Hepatocyte (in vitro differentiated cells): ENCODE data around the gene RGS19. TPM values are rescaled to one million over a fixed set of nuclear protein-coding genes. Genes with fewer than 3 reads are reported as not detected.

Experiments used
- DNase-seq: peaks from one replicate; pipeline ENCODE4 v3.0.0-alpha.2; 2016; ENCODE audit warnings: low spot score
- H2AFZ ChIP-seq: fragments of 200-600 bp; sonication (generic); 2 replicates; pipeline ENCODE4 v1.6.0; 2016; ENCODE audit warnings: antibody characterized with exemption, mild to moderate bottlenecking
- H3K27ac ChIP-seq: fragments of 200-600 bp; sonication (generic); 2 replicates; pipeline ENCODE4 v1.5.1; 2016; ENCODE audit warnings: mild to moderate bottlenecking
- H3K27me3 ChIP-seq: fragments of 200-600 bp; sonication (generic); 2 replicates; pipeline ENCODE4 v1.6.1; 2016
- H3K36me3 ChIP-seq: fragments of 200-600 bp; sonication (generic); replicated peaks from 2 replicates; pipeline ENCODE4 v1.5.1; 2016; ENCODE audit warnings: low read depth; ENCODE audit not compliant: insufficient read depth
- H3K4me1 ChIP-seq: fragments of 200-600 bp; sonication (generic); 2 replicates; pipeline ENCODE4 v1.5.1; 2016; ENCODE audit warnings: mild to moderate bottlenecking, moderate library complexity; ENCODE audit not compliant: insufficient read depth
- H3K4me2 ChIP-seq: fragments of 200-600 bp; sonication (generic); 2 replicates; pipeline ENCODE4 v1.6.0; 2016
- H3K4me3 ChIP-seq: fragments of 200-600 bp; sonication (generic); 2 replicates; pipeline ENCODE4 v1.5.1; 2016; ENCODE audit warnings: mild to moderate bottlenecking
- H3K79me2 ChIP-seq: fragments of 200-600 bp; sonication (generic); 2 replicates; pipeline ENCODE4 v1.6.0; 2017; ENCODE audit warnings: mild to moderate bottlenecking
- H3K9me2 ChIP-seq: fragments of 200-600 bp; sonication (generic); replicated peaks from 2 replicates; pipeline ENCODE4 v1.6.0; 2017; ENCODE audit warnings: mild to moderate bottlenecking; ENCODE audit not compliant: insufficient read depth
- H3K9me3 ChIP-seq: fragments of 200-600 bp; sonication (generic); 2 replicates; pipeline ENCODE4 v1.5.1; 2016; ENCODE audit warnings: low read depth, mild to moderate bottlenecking
- H4K20me1 ChIP-seq: fragments of 200-600 bp; sonication (generic); 2 replicates; pipeline ENCODE4 v1.6.0; 2016; ENCODE audit warnings: mild to moderate bottlenecking; ENCODE audit not compliant: insufficient read depth, poor library complexity, severe bottlenecking
- CTCF ChIP-seq: fragments of 200-600 bp; sonication (generic); IDR thresholded peaks from 2 replicates; pipeline ENCODE4 v1.5.1; 2016; ENCODE audit warnings: antibody characterized with exemption, mild to moderate bottlenecking; ENCODE audit not compliant: poor library complexity
- EZH2 ChIP-seq: fragments of 200-600 bp; sonication (generic); IDR thresholded peaks from 2 replicates; pipeline ENCODE4 v1.6.1; 2016; ENCODE audit warnings: antibody characterized with exemption, mild to moderate bottlenecking, borderline replicate concordance
- EZH2phosphoT487 ChIP-seq: fragments of 200-600 bp; sonication (generic); IDR thresholded peaks from one replicate; pipeline ENCODE4 v1.6.1; 2018; ENCODE audit warnings: antibody characterized with exemption, mild to moderate bottlenecking, low read depth, moderate library complexity; ENCODE audit not compliant: unreplicated experiment, severe bottlenecking
- WGBS: methylation state at CpG from one replicate; pipeline ENCODE4 v1.1.6; 2016; ENCODE audit warnings: low lambda C conversion rate; ENCODE audit errors: missing lambda C conversion rate; 5-methylcytosine and 5-hydroxymethylcytosine counted together
- polyA plus RNA-seq: library from polyadenylated mRNA; unstranded; fragments of >200 nt; fragmentation: Nextera tagmentation; extraction: Ambion mirVana; gene quantifications from 2 replicates; pipeline ENCODE4 v1.2.1, GENCODE V29; 2016
- total RNA-seq: library from RNA; depleted of rRNA; stranded (reverse); fragments of >200 nt; gene quantifications from 2 replicates; pipeline ENCODE4 v1.2.3, GENCODE V29; 2014

The RGS19 gene
- total and polyA plus RNA-seq, 2 experiments from 2014 or later: 8.8 to 10.9 TPM

GRCh38 chr20:64038224-64038564 lies 41.1 kb downstream of the RGS19 start:
- peaks cover 44% of the 10 kb centered on the region for H3K27me3 ChIP-seq
- H3K9me3 ChIP-seq: no peaks in the 10 kb centered on the region
- peak overlapping the region; percentile 99 for H3K4me2 ChIP-seq
- H3K79me2 ChIP-seq: no peaks in the 10 kb centered on the region
- 0% methylated on average over 7 of the region's 30 CpGs for WGBS
- no peak for DNase-seq
- H4K20me1 ChIP-seq: peaks cover under 1% of the 10 kb centered on the region
- peaks cover 31% of the 10 kb centered on the region for H3K4me1 ChIP-seq
- TF ChIP-seq CTCF: no peak
- TF ChIP-seq EZH2: no peak
- TF ChIP-seq EZH2phosphoT487: no peak
- no peak overlapping the region for H2AFZ ChIP-seq
- H3K36me3 ChIP-seq: no peaks in the 10 kb centered on the region
- H3K9me2 ChIP-seq: no peaks in the 10 kb centered on the region
- H3K27ac ChIP-seq: no peak overlapping the region
- H3K4me3 ChIP-seq: peak overlapping the region; percentile 57

- H3K9me3 ChIP-seq: no peaks in the 10 kb centered on the region
- H3K79me2 ChIP-seq: no peaks in the 10 kb centered on the region
- no peaks in the 10 kb centered on the region for H3K9me2 ChIP-seq
- H3K4me3 ChIP-seq: no peak overlapping the region
- H3K27me3 ChIP-seq: peaks cover 44% of the 10 kb centered on the region
- H2AFZ ChIP-seq: no peak overlapping the region
- DNase-seq: no peak
- no peak for TF ChIP-seq EZH2
- no peak for TF ChIP-seq CTCF
- no peak for TF ChIP-seq EZH2phosphoT487
- H3K36me3 ChIP-seq: no peaks in the 10 kb centered on the region
- H4K20me1 ChIP-seq: peaks cover 6% of the 10 kb centered on the region
- no peak overlapping the region for H3K27ac ChIP-seq
- H3K4me2 ChIP-seq: peak overlapping the region; percentile 99
- H3K4me1 ChIP-seq: peaks cover 31% of the 10 kb centered on the region
- WGBS: 28% methylated on average over 15 of the region's 36 CpGs
Measured at GRCh38 chr20:64037498-64038213, 41.7 kb downstream of the RGS19 start.

DNA sequence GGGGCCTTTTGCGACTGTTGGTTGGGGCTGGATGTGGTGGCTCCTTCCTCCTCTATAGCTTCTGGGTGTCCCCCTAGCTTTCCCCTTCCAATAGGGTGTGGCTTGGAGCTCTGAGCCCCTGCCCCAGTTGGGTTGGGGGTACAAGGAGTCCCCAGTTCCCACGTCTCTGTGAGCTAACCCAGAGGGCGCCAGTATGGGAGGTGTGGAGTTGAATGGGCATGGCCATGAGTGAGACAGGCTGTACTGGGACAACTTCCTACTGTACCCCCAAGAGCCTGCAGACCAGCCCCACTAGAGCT lies 42.2 kb downstream of the RGS19 start:
- H3K27me3 ChIP-seq: peaks cover 41% of the 10 kb centered on the region
- 81% methylated on average over 3 of the region's 3 CpGs for WGBS

More for the DNA sequence above, 42.2 kb downstream of the RGS19 start:
- H3K4me2 ChIP-seq: no peak overlapping the region
- H3K36me3 ChIP-seq: no peaks in the 10 kb centered on the region
- H3K9me3 ChIP-seq: no peaks in the 10 kb centered on the region
- no peak for TF ChIP-seq EZH2
- no peak for TF ChIP-seq EZH2phosphoT487
- TF ChIP-seq CTCF: no peak
- H3K4me3 ChIP-seq: no peak overlapping the region
- no peaks in the 10 kb centered on the region for H3K79me2 ChIP-seq
- H4K20me1 ChIP-seq: peaks cover 10% of the 10 kb centered on the region
- H3K9me2 ChIP-seq: no peaks in the 10 kb centered on the region
- no peak overlapping the region for H2AFZ ChIP-seq
- peaks cover 27% of the 10 kb centered on the region for H3K4me1 ChIP-seq
- no peak for DNase-seq
- H3K27ac ChIP-seq: no peak overlapping the region
